B cell (primary cell): ENCODE measurements around the gene BABAM2.

Experiments
- EZH2 ChIP-seq: IDR thresholded peaks from 2 replicates; pipeline ENCODE4 v1.6.1; 2012; ENCODE audit warnings: borderline replicate concordance, low read depth, mild to moderate bottlenecking, moderate library complexity, low read length; ENCODE audit not compliant: insufficient read depth, poor library complexity, severe bottlenecking
- TF ChIP-seq, protein P1 (sequence below): fragments of 200-600 bp; IDR thresholded peaks from one replicate; pipeline ENCODE4 v1.8.0; 2022; ENCODE audit warnings: antibody characterized with exemption, mild to moderate bottlenecking

DNA sequence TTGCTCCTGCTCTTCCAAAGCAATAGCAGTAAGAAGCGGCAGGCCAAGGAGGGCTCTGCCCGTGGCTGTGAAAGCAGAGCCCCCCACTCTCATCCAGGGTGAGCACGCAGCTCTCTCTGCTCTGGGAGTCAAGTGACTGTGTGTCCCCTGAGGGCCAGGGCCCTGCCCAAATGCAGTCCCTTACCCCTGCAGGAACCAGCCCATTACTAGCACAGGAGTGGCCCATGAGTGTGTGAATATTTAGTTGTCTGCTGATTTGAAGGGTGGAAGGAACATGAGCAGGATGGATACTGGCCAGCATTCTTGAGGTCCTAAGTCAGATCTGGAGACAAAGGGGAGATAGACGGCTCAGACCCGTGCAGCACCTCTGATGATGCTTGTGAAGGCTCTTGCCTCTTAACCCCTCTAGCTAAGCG is 432.5 kb downstream of the BABAM2 start:
- no peak for TF ChIP-seq EZH2
- TF ChIP-seq, protein P1, sequence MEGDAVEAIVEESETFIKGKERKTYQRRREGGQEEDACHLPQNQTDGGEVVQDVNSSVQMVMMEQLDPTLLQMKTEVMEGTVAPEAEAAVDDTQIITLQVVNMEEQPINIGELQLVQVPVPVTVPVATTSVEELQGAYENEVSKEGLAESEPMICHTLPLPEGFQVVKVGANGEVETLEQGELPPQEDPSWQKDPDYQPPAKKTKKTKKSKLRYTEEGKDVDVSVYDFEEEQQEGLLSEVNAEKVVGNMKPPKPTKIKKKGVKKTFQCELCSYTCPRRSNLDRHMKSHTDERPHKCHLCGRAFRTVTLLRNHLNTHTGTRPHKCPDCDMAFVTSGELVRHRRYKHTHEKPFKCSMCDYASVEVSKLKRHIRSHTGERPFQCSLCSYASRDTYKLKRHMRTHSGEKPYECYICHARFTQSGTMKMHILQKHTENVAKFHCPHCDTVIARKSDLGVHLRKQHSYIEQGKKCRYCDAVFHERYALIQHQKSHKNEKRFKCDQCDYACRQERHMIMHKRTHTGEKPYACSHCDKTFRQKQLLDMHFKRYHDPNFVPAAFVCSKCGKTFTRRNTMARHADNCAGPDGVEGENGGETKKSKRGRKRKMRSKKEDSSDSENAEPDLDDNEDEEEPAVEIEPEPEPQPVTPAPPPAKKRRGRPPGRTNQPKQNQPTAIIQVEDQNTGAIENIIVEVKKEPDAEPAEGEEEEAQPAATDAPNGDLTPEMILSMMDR = no peak
